K562 (cell line): Measurements from ENCODE around the gene GALM.
"Not testable (repeated sequence)": the region's sequence is repeated elsewhere in the genome, so short reads cannot be mapped to it uniquely, and the experiment has no call there.

Experiments used
- AFF1 ChIP-seq, 2 experiments: fragments of 450-650 bp; IDR thresholded peaks; 2 replicates each; pipeline ENCODE4 v1.6.1; 2018; ENCODE audit warnings: mild to moderate bottlenecking in 2 of 2, low read depth in 1 of 2; ENCODE audit not compliant: partially characterized antibody in 2 of 2
- ARID1B ChIP-seq: fragments of 450-650 bp; IDR thresholded peaks from 2 replicates; pipeline ENCODE4 v1.6.1; 2016; ENCODE audit warnings: antibody characterized with exemption, mild to moderate bottlenecking, inconsistent platforms
- ETS1 ChIP-seq: conservative IDR thresholded peaks from 2 replicates; pipeline ENCODE4 v1.6.1; 2011; ENCODE audit warnings: low read depth, mild to moderate bottlenecking, low read length; ENCODE audit not compliant: control insufficient read depth
- HDAC8 ChIP-seq: fragments of 450-650 bp; IDR thresholded peaks from 2 replicates; pipeline ENCODE4 v1.6.1; 2016; ENCODE audit warnings: mild to moderate bottlenecking, missing genetic modification characterization, moderate library complexity, missing compliant biosample characterization
- JUNB ChIP-seq: fragments of 450-650 bp; formaldehyde crosslinking; conservative IDR thresholded peaks from 2 replicates; pipeline ENCODE4 v1.4.0; 2020; ENCODE audit warnings: mild to moderate bottlenecking
- KAT8 ChIP-seq: fragments of 450-650 bp; IDR thresholded peaks from 2 replicates; pipeline ENCODE4 v1.6.1; 2016; ENCODE audit warnings: low read depth, mild to moderate bottlenecking
- NRF1 ChIP-seq, 2 experiments: fragments of 450-650 bp; IDR thresholded peaks in 1 of 2; conservative IDR thresholded peaks in 1 of 2; 2 replicates each; pipeline ENCODE4 v1.6.1; 2014; ENCODE audit warnings: mild to moderate bottlenecking in 2 of 2
- PHB2 ChIP-seq: fragments of 450-650 bp; IDR thresholded peaks from 2 replicates; pipeline ENCODE4 v1.6.1; 2017; ENCODE audit warnings: low read depth
- RUNX1 ChIP-seq: sonication (generic); IDR thresholded peaks from 2 replicates; pipeline ENCODE4 v1.6.1; 2016; ENCODE audit warnings: antibody characterized with exemption, low read depth
- SRSF1 ChIP-seq: fragments of 200-400 bp; formaldehyde crosslinking; IDR thresholded peaks from 2 replicates; pipeline ENCODE4 v1.6.1; 2017; ENCODE audit warnings: mild to moderate bottlenecking, low read depth, low read length, moderate library complexity
- TF ChIP-seq, protein P1 (sequence below), 3 experiments: IDR thresholded peaks in 2 of 3; conservative IDR thresholded peaks in 1 of 3; 2 replicates each; pipeline ENCODE4 v1.5.1; 2011 to 2012; ENCODE audit warnings: low read length in 3 of 3, mild to moderate bottlenecking in 3 of 3, control low read depth in 2 of 3, improper control_type of control experiment in 1 of 3, inconsistent platforms in 1 of 3, low read depth in 1 of 3, mixed read lengths in 1 of 3, moderate library complexity in 1 of 3; ENCODE audit not compliant: insufficient read depth in 2 of 3

- not testable (repeated sequence) for TF ChIP-seq NRF1 (conservative IDR thresholded peaks at IDR 0.05 in 1 of 2, IDR thresholded peaks at IDR 0.05 in 1 of 2); PHB2; HDAC8 (tag); JUNB (CRISPR knock-in tag); RUNX1; ETS1; SRSF1; KAT8; ARID1B; AFF1 (IDR thresholded peaks at IDR 0.05; ENCODE audit: low read depth in 1 of 2, partially characterized antibody in 2 of 2)
- TF ChIP-seq, protein P1, sequence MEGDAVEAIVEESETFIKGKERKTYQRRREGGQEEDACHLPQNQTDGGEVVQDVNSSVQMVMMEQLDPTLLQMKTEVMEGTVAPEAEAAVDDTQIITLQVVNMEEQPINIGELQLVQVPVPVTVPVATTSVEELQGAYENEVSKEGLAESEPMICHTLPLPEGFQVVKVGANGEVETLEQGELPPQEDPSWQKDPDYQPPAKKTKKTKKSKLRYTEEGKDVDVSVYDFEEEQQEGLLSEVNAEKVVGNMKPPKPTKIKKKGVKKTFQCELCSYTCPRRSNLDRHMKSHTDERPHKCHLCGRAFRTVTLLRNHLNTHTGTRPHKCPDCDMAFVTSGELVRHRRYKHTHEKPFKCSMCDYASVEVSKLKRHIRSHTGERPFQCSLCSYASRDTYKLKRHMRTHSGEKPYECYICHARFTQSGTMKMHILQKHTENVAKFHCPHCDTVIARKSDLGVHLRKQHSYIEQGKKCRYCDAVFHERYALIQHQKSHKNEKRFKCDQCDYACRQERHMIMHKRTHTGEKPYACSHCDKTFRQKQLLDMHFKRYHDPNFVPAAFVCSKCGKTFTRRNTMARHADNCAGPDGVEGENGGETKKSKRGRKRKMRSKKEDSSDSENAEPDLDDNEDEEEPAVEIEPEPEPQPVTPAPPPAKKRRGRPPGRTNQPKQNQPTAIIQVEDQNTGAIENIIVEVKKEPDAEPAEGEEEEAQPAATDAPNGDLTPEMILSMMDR (IDR thresholded peaks at IDR 0.05 in 2 of 3, conservative IDR thresholded peaks at IDR 0.05 in 1 of 3; ENCODE audit: insufficient read depth in 2 of 3, low read depth in 1 of 3, low read length in 3 of 3) = not testable (repeated sequence)
Observed at GRCh38 chr2:38755891-38756290, 90.0 kb downstream of the GALM start.
